ENCODE results near the gene RPL12. TPM values are rescaled to one million over a fixed set of nuclear protein-coding genes. Genes with fewer than 3 reads are reported as not detected.

RPL12 gene
- total RNA-seq, 1 experiment from 2014 or later = 855 TPM

GRCh38 chr9:127437497-127438264, 13.5 kb downstream of the RPL12 start:
- H3K27ac Mint-ChIP-seq (ENCODE audit: unreplicated experiment) = no peak overlapping the region
- CTCF ChIA-PET = interaction anchor here (1.2 kb wide), 1 partner anchor 11 kb away, joined by 3 read pairs; no protein-coding TSS in a partner anchor
- peaks cover 33% of the 10 kb centered on the region for H3K36me3 Mint-ChIP-seq (ENCODE audit: insufficient read depth, unreplicated experiment)
- BruUV-seq (replicated peaks) = no TSS peak
- intact Hi-C loops (cut with micrococcal nuclease; ENCODE audit: unreplicated experiment) = no loop called here
- no peaks in the 10 kb centered on the region for H3K4me1 Mint-ChIP-seq (ENCODE audit: low read depth, unreplicated experiment)
- DNase-seq = no peak
- TF ChIP-seq, protein P1, sequence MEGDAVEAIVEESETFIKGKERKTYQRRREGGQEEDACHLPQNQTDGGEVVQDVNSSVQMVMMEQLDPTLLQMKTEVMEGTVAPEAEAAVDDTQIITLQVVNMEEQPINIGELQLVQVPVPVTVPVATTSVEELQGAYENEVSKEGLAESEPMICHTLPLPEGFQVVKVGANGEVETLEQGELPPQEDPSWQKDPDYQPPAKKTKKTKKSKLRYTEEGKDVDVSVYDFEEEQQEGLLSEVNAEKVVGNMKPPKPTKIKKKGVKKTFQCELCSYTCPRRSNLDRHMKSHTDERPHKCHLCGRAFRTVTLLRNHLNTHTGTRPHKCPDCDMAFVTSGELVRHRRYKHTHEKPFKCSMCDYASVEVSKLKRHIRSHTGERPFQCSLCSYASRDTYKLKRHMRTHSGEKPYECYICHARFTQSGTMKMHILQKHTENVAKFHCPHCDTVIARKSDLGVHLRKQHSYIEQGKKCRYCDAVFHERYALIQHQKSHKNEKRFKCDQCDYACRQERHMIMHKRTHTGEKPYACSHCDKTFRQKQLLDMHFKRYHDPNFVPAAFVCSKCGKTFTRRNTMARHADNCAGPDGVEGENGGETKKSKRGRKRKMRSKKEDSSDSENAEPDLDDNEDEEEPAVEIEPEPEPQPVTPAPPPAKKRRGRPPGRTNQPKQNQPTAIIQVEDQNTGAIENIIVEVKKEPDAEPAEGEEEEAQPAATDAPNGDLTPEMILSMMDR (IDR thresholded peaks at IDR 0.05; ENCODE audit: unreplicated experiment) = no peak
- H3K27me3 Mint-ChIP-seq (ENCODE audit: unreplicated experiment) = no peaks in the 10 kb centered on the region
- no peak overlapping the region for H3K4me3 Mint-ChIP-seq (ENCODE audit: low read depth, unreplicated experiment)
- peaks cover 7% of the 10 kb centered on the region for H3K9me3 Mint-ChIP-seq (ENCODE audit: low read depth, unreplicated experiment)

GRCh38 chr9:127430415-127430814, 20.8 kb downstream of the RPL12 start:
- no peak overlapping the region for H3K27ac Mint-ChIP-seq (ENCODE audit: unreplicated experiment)
- H3K4me3 Mint-ChIP-seq (ENCODE audit: low read depth, unreplicated experiment) = no peak overlapping the region
- peaks cover 18% of the 10 kb centered on the region for H3K36me3 Mint-ChIP-seq (ENCODE audit: insufficient read depth, unreplicated experiment)
- BruUV-seq (replicated peaks) = no TSS peak
- H3K27me3 Mint-ChIP-seq (ENCODE audit: unreplicated experiment) = no peaks in the 10 kb centered on the region
- TF ChIP-seq, protein P1 (IDR thresholded peaks at IDR 0.05; ENCODE audit: unreplicated experiment) = no peak
- H3K4me1 Mint-ChIP-seq (ENCODE audit: low read depth, unreplicated experiment) = no peaks in the 10 kb centered on the region
- CTCF ChIA-PET = no interaction called here
- intact Hi-C loops (cut with micrococcal nuclease; ENCODE audit: unreplicated experiment) = no loop called here
- H3K9me3 Mint-ChIP-seq (ENCODE audit: low read depth, unreplicated experiment) = no peaks in the 10 kb centered on the region
- no peak for DNase-seq

DNA sequence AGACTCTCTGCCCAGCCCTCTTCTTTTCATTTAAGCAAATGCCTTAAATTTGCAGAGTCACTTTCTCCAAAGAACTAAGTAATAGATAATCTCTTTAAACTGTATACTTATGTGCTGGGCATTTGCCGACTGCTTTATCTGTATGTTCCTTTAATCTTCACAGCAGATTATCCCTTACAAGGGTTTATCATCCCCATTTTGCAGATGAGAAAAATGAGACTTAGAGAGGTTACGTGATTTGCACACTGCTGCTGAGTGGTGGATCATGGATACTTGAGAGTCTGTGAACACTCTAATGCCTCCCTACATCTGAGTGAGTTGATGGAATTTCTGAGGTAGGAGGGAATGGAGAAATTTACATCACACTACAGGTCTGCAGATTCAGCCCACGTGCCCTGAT, 22.9 kb downstream of the RPL12 start:
- no peak overlapping the region for H3K27ac Mint-ChIP-seq (ENCODE audit: unreplicated experiment)

GRCh38 chr9:127426756-127427155, 24.4 kb downstream of the RPL12 start:
- BruUV-seq (replicated peaks) = no TSS peak

More for the DNA sequence above, 22.9 kb downstream of the RPL12 start:
- CTCF ChIA-PET = no interaction called here
- H3K4me1 Mint-ChIP-seq (ENCODE audit: low read depth, unreplicated experiment) = no peaks in the 10 kb centered on the region
- H3K9me3 Mint-ChIP-seq (ENCODE audit: low read depth, unreplicated experiment) = no peaks in the 10 kb centered on the region
- H3K27me3 Mint-ChIP-seq (ENCODE audit: unreplicated experiment) = no peaks in the 10 kb centered on the region
- no peak overlapping the region for H3K4me3 Mint-ChIP-seq (ENCODE audit: low read depth, unreplicated experiment)
- intact Hi-C loops (cut with micrococcal nuclease; ENCODE audit: unreplicated experiment) = no loop called here
- no TSS peak for BruUV-seq (replicated peaks)
- H3K36me3 Mint-ChIP-seq (ENCODE audit: insufficient read depth, unreplicated experiment) = peaks cover 28% of the 10 kb centered on the region
- TF ChIP-seq, protein P1 (IDR thresholded peaks at IDR 0.05; ENCODE audit: unreplicated experiment) = no peak
- DNase-seq = no peak

More at GRCh38 chr9:127426756-127427155, 24.4 kb downstream of the RPL12 start:
- Mint-ChIP-seq H3K4me3 (ENCODE audit: low read depth, unreplicated experiment) (no peak overlapping the region), H3K4me1 (ENCODE audit: low read depth, unreplicated experiment) (peaks cover 8% of the 10 kb centered on the region), H3K36me3 (ENCODE audit: insufficient read depth, unreplicated experiment) (peaks cover 34% of the 10 kb centered on the region), H3K27me3 (ENCODE audit: unreplicated experiment) (no peaks in the 10 kb centered on the region), H3K27ac (ENCODE audit: unreplicated experiment) (no peak overlapping the region), H3K9me3 (ENCODE audit: low read depth, unreplicated experiment) (no peaks in the 10 kb centered on the region)
- CTCF ChIA-PET = no interaction called here
- TF ChIP-seq, protein P1 (IDR thresholded peaks at IDR 0.05; ENCODE audit: unreplicated experiment) = no peak
- DNase-seq = no peak
- intact Hi-C loops (cut with micrococcal nuclease; ENCODE audit: unreplicated experiment) = no loop called here
